NCI-H345 treated with DMSO at 0.1 percent for 48 hours (cell line): ENCODE results near the gene ENSA.
"Not testable (repeated sequence)": the region's sequence is repeated elsewhere in the genome, so short reads cannot be mapped to it uniquely, and the experiment has no call there.

Source experiments
- DNase-seq: peaks from one replicate; lab custom pipeline; 2025; ENCODE audit not compliant: unreplicated experiment; lab: John Stamatoyannopoulos, UW

ENSA gene, protein sequence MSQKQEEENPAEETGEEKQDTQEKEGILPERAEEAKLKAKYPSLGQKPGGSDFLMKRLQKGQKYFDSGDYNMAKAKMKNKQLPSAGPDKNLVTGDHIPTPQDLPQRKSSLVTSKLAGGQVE

DNA sequence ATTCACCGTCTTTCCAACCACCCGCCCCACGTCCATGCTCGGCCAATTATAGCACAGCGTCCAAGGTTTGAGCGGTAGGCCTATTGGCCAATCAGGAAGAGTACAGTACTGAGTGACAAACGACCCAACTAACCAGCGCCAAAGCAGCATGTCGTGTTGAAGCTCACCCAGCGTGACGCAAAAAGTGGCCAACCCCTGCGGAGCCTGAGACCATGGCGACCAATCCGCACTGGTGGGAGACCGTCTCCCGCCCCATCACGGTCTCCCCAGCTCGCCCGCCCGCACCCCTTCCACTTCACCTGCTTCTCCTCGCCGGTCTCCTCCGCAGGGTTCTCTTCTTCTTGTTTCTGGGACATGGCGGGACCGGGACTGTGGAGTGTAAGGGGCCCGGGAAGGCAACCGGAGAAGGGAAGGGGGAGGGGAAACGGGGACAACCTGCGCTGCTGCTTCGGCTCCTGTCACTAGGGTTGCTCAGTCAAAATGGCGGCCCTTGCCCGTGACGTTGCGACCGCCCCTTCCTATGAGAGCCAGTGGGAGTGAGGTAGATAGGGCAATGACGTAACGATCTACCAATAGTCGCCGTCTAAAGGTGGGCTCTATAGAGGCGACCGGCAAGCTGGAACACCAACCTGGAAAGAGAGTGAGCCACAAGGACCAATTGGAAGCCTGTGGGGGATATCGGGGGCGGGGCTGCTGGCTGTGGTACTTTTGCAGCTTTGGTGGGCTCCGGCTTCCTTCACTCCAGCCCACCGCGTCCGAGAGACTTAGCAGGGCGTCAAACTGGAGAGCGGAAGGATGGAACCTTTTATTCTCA, at the start of gene ENSA:
Gene ENSA (minus strand): TSS at position 498 of the 814 bp plus-strand sequence. CDS start 142 bp downstream, at position 356.
- DNase-seq: peak; percentile 100

DNA sequence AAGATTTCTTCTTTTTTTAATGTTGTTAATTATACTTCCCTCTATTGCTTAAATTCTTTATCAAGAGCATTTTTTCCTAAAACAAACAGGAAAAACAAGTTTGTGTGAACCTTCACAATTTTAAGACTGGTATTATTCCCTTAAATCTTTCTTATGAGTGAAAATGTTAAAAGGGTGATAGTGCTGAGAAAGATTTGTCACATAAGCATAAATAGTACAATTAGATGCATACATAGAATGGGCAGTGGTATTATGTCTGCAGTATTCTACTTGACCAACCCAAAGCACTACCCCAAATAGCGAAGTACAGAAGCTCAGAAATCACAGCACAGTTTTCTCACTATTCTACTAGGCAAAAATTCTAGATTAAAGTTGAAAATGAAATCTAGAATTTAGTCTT, 49.6 kb upstream of the ENSA start:
- no peak for DNase-seq

DNA sequence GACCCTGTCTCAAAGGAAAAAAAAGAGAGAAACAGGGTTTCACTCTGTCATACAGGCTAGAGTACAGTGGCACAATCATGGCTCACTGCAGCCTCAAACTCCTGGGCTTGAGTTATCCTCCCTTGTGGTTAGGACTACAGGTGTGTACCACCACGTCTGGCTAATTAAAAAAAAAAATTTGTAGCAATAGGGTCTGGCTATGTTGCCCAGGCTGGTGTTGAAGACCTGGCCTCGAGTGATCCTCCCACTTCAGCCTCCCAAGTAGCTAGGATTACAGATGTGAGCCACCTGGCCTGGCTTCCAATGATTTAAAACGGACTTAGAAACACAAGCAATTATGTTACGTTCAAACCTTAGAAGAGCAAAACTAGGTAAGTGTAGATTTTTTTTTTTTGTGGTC, 45.5 kb upstream of the ENSA start:
- DNase-seq: no peak

DNA sequence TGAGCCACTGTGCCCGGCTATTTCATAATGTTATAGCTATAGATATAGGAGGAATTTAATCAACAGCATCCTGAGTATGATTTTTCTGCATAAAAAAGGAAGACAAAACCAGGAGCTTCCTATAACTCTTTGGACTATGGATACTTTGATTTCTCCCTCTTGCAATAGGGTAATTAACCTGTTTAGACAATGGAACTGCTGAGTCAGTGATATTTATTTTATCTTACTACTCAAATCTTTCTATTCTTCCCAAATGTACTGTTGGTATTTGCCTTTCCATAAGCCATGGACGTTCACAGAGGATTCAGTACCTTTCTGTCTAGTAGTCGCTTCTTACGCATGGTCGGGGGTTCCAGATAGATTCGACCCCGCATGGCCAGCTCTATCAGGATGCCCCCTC, 33.9 kb upstream of the ENSA start:
- DNase-seq: no peak

DNA sequence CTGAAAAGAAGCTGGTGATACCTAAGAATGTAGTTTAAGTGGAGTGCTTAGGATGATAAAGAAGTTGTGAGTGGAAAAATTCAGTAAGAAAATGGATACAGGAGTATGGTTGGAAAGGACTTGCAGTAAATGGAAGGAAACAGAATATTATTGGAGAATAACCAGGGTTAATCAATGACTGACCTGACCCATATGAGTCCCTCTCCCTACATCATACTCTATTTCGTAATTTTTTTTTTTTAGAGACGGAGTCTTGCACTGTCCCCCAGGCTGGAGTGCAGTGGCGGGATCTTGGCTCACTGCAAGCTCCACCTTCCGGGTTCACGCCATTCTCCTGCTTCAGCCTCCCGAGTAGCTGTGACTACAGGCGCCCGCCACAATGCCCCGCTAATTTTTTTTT, 33.4 kb upstream of the ENSA start:
- no peak for DNase-seq

DNA sequence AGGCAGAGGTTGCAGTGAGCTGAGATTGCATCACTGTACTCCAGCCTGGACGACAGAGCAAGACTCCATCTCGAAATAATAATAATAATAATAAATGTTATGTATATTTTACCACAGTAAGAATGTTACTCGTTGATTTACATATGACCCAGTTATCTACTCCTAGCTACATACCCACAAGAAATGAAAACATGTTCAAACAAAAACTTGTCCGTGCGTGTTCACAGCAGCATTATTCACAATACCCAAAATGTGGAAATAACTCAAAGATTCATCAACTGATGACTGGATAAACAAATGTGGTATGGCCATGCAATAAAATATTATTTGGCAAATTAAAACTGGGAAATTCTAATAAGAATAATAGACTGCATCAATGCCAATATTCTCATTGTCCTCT, 31.7 kb upstream of the ENSA start:
- DNase-seq: no peak

DNA sequence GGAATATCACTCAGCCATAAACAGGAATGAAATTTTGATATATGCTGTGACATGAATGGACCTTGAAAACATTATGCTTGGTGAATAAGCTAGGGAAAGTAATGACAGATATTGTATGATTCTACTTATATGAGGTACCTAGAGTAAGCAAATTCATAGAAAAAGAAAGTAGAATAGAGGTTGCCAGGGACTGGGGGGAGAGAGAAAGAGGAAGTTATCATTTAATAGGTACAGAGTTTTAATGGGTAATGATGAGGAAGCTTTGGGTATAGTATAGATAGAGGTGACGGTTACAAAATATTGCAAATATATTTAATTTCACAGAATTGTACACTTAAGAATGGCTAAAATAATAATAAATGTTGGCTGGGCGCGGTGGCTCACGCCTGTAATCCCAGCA, 31.2 kb upstream of the ENSA start:
- no peak for DNase-seq

DNA sequence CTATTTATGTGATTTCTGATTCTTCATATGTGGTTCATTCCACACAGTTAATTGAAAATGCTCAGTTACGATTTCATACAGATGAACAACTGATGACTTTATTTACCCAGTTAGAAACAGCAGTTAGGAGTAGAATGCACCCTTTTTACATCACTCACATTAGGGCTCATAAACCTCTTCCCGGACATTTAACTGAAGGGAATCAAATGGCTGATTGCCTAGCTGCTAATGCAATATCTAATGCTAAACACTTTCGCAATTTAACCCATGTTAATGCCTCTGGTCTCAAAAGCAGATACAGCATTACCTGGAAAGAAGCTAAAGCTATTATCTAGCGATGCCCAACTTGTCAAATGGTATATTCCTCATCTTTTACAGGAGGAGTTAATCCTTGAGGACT, 27.7 kb upstream of the ENSA start:
- DNase-seq: not testable (repeated sequence)

DNA sequence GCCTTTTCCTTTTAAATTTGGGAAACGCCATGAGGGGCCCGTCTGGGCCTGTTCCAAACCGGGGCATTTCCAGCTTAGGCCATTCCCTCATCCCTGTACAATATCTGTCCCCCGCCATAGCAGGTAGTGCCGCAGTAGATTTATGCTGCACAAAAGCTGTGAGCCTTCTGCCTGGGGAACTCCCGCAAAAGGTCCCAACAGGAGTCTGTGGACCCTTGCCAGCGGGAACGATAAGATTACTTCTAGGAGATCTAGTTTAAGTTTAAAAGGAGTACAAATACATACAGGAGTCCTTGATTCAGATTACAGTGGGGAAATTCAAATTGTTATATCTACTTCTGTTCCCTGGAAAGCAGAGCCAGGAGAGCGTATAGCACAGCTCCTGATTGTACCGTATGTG, 25.2 kb upstream of the ENSA start:
- DNase-seq: not testable (repeated sequence)

DNA sequence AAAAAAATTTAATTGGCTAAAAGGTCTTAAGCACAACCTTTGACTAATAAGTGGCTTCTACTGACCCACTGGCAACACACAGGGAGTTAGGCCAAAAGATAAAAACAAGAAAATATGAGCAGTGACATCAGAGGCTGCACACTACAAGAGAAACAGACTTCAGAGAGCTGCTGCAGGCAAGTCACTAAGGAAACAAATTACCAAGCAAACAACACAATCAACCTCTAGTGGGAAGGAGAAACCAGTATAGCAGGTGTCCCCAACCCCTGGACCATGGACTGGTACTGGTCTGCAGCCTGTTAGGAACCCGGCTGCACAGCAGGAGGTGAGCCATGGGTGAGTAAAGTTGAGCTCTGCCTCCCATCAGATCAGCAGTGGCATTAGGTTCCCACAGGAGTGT, 20.8 kb upstream of the ENSA start:
- DNase-seq: no peak

DNA sequence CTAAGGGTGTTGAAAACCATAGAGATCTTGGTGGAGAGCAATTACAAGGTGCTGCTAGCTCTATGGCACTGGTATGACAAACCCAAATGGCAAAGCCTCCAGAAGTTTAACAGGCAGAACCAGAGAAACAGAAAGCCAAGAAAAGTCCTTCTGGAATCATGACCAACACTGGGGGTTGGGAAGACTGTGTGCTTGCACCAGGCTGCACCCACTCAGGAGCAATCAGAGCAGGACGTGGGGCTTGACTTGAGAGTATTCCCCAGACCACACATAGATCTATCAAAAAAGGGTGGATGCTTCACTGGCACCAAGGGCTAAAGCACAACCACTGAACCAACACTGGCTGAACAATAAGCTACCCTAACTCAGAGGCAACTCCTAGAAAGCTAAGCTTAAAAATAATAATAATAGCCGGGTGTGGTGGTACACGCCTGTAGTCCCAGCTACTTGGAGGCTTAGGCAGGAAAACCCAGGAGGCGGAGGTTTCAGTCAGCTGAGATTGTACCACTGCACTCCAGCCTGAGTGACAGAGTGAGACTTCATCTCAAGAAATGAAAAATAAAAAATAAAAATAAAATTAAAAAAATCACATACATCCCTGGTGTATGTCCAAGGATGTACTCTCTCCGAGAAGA, 20.1 kb upstream of the ENSA start:
- DNase-seq: no peak

DNA sequence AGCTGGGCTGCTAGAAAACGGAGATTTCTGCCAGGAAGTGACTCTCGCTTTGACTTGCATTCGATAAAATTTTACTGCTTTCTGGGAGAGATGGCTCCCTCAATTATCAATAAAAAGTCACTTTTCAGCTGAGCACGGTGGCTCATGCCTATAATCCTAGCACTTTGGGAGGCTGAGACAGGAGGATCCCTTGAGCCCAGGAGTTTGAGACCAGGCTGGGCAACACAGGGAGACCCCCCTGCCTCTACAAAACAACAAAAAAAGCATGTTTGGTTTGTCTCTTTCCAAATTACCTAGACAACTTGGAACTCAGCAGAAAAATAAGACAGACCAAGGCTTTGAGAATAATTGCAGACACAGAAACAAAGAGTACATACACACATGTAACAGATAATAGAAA, 12.9 kb upstream of the ENSA start:
- DNase-seq: no peak

DNA sequence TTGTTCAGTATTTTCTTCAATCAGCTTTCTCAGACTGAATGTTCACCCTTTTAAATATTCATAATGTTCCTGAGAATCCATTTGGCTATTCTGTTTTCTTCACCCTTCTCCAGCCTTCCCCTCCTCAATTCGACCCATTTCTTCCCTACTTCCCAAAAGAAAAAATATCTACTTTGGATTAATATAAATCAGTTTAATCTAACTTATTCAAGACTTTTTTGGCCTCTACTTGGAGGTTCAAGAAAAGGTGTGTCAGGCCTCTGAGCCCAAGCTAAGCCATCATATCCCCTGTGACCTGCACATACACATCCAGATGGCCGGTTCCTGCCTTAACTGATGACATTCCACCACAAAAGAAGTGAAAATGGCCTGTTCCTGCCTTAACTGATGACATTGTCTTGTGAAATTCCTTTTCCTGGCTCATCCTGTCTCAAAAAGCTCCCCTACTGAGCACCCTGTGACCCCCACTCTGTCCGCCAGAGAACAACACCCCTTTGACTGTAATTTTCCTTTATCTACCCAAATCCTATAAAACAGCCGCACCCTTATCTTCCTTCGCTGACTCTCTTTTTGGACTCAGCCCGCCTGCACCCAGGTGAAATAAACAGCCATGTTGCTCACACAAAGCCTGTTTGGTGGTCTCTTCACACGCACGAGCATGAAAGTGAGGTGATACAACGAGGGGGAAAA, 11.9 kb upstream of the ENSA start:
- DNase-seq: not testable (repeated sequence)

DNA sequence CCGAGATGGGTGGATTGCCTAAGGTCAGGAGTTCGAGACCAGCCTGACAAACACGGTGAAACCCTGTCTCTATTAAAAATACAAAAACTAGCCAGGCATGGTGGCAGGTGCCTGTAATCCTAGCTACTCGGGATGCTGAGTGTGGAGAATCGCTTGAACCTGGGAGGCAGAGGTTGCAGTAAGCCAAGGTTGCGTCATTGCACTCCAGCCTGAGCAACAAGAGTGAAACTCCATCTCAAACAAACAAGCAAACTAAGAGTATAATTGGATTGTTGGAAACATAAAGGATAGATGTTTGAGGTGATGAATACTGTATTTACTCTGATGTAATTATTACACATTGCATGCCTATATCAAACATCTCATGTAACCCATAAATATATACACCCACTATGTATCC, 9.0 kb upstream of the ENSA start:
- not testable (repeated sequence) for DNase-seq

DNA sequence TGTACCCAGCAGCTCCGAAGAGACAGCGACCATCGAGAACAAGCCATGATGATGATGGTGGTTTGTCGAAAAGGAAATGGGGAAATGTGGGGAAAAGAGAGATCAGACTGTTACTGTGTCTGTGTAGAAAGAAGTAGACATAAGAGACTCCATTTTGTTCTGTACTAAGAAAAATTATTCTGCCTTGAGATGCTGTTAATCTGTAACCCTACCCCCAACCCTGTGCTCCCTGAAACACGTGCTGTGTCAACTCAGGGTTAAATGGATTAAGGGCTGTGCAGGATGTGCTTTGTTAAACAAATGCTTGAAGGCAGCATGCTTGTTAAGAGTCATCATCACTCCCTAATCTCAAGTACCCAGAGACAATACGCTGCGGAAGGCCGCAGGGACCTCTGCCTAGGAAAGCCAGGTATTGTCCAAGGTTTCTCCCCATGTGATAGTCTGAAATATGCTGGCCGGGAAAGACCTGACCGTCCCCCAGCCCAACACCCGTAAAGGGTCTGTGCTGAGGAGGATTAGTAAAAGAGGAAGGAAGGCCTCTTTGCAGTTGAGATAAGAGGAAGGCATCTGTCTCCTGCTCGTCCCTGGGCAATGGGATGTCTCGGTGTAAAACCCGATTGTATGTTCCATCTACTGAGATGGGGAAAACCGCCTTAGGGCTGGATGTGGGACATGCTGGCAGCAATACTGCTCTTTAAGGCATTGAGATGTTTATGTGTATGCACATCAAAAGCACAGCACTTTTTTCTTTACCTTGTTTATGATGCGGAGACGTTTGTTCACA, 5.6 kb upstream of the ENSA start:
- DNase-seq: not testable (repeated sequence)

DNA sequence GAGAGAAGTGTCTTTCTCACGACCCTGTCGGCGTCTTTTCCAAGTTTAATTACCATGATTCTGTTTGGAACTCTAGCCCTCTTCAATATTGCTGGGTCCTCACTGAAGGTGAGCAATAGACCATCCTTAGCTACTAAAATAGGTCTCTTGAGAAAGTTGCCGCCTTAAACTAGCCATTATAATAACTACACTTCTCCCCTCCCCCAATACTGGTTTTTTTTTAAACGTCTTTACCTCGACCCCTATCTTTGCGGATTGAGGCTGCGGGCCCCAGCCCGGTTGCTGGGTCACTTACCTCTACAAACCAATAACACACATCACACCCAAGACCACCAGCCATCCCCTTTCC, 672 bp downstream of the ENSA start:
- DNase-seq: no peak

DNA sequence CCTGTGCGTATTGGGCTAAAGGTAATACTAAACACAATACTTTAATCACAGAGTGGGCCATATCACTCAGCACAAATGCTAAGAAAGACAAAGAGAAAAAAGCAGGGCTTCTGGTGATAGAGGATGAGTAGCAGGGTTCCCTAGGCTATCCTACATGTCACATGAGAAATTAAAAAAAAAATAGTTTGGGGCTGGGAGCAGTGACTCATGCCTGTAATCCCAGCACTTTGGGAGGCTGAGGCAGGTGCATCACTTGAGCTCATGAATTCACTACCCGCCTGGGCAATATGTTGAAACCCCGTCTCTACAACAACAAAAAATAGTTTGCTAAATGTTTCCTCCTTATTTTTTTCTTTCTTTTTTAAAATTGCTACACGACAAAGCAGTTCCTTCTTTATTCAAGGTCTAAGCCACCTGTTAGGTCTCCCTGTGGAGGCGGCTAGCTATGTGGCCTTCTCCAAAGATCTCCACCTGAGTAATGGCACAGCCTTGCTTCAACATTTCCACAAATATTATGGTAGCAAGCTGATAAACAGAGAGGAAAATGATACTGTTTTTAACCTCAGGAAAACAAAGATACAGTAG, 1.5 kb downstream of the ENSA start:
- no peak for DNase-seq

DNA sequence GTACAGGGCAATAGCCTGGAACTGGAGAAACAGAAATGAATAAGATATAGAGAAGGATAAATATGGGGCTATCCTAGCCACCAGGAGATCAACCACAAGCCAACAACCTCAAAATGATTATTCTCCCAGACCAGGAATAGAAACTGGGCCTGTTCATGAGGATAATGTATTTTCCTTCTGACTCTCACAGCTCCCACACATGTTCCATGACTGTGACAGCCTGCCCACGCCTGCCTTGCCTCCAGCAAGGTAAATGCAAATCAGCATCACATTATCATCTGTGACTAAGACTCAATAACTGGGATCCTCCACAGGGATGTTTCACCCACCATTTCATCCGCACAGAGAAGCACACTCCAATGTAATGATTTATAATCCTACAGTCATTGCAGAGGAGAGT, 3.3 kb downstream of the ENSA start:
- no peak for DNase-seq

DNA sequence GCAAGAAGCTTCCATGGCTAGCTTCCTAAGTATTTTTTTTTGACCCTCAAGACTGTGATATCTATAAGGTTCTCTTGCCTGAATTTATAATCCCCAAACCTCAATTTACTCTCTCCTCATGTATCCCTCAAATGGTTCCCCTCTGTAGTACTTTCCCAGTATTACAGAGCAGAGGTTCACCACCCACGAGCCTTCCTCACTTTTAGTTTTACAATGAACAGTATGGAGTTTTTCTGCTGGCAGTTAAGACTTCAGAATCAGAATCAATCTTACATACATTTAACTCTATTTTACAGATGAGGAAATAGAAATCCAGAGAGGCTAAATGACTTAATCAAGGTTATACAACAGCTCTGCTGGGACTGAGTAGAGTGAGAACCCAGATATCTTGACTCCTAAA, 4.9 kb downstream of the ENSA start:
- DNase-seq: not testable (repeated sequence)

DNA sequence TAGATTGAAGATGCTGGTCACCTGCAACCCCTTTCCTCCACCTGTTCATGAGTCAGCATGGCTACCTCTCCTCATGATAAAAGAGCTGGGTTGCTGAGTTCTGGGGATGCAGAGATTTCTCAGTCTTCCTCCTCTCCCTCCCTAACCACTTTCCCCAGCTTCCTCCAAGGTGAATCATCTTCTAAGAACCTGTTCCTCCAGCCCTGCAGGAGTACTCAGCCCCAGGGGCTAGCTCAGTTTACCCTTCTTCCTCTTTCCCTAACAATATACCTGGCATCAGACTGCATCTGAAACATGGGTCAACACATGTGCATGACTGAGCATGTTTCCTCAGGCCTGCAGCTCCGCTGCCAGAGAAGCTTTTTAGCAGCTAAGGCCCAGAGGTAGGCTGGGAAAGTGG, 5.3 kb downstream of the ENSA start:
- not testable (repeated sequence) for DNase-seq
